Measurements from ENCODE around the gene TMEM54. TPM values are rescaled to one million over a fixed set of nuclear protein-coding genes. Genes with fewer than 3 reads are reported as not detected.

TMEM54 gene
- total and polyA plus RNA-seq, 9 of the 15 experiments (the other 6 are each of a cell fraction or from before 2014, with no cell fraction given), result 1.00 to 16.2 (median 8.2) TPM

DNA sequence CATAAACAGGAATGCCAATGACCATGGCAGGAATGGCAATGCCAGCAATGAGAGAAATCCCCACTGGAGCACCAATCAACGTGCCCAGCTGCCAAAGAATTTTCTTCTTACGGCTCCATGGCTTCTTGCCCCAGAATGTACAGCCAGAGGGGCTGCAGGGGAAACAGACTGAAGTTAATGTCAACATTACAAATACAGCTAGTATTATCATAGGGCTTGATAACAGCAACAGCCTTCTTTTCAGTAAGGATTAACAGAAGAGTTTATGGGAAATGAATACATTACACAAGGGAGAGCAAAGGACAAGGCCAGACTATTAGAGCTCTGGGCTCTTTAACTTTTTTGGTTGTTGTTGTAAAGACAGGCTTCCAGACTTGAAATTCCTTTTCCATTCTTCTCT is 45.2 kb upstream of the TMEM54 start:
- H3K9me3 ChIP-seq (replicated peaks; ENCODE audit: control insufficient read depth, insufficient read depth, low read depth, low read length), result no peaks in the 10 kb centered on the region
- intact Hi-C loops (cut with micrococcal nuclease), result no loop called here
- peaks cover 48% of the 10 kb centered on the region for H3K36me3 ChIP-seq (ENCODE audit: control insufficient read depth, insufficient read depth, low read length)
- H3K4me1 ChIP-seq (replicated peaks in 1 of 2; ENCODE audit: control insufficient read depth in 2 of 2, insufficient read depth in 2 of 2, low read length in 2 of 2), result peaks cover 0 to 3% of the 10 kb centered on the region in 2 experiments; a peak in 2 of 5 replicates
- H3K27me3 ChIP-seq (ENCODE audit: control insufficient read depth in 2 of 2, insufficient read depth in 2 of 2, low read length in 2 of 2), result no peaks in the 10 kb centered on the region
- H3K9ac ChIP-seq (ENCODE audit: insufficient read depth in 1 of 2, low read depth in 2 of 2, low read length in 2 of 2), result no peak overlapping the region
- in situ Hi-C loops (cut with MboI), result no loop called here
- no peak overlapping the region for H3K4me3 ChIP-seq
- no peak overlapping the region for H3K4me2 ChIP-seq (ENCODE audit: insufficient read depth, low read length)
- ChIA-PET POLR2A (interaction anchor here (0.6 to 1.1 kb wide), 3 partner anchors 11 to 19 kb away, joined by 3 read pairs; no protein-coding TSS in a partner anchor), CTCF (ENCODE audit: low intra/inter-chr PET ratio) (no interaction called here)
- no peak overlapping the region for H2AFZ ChIP-seq (ENCODE audit: low read depth, low read length)
- FAIRE-seq (no peak), ATAC-seq (no peak), DNase-seq (ENCODE audit: extremely low read depth in 1 of 4, low spot score in 3 of 4) (no peak)
- H3K9me1 ChIP-seq (ENCODE audit: control insufficient read depth, insufficient read depth, low read length), result no peaks in the 10 kb centered on the region
- 70% methylated on average over 2 of the region's 2 CpGs for WGBS (ENCODE audit: insufficient coverage, low coverage, missing lambda C conversion rate)
- TF ChIP-seq, protein P1, sequence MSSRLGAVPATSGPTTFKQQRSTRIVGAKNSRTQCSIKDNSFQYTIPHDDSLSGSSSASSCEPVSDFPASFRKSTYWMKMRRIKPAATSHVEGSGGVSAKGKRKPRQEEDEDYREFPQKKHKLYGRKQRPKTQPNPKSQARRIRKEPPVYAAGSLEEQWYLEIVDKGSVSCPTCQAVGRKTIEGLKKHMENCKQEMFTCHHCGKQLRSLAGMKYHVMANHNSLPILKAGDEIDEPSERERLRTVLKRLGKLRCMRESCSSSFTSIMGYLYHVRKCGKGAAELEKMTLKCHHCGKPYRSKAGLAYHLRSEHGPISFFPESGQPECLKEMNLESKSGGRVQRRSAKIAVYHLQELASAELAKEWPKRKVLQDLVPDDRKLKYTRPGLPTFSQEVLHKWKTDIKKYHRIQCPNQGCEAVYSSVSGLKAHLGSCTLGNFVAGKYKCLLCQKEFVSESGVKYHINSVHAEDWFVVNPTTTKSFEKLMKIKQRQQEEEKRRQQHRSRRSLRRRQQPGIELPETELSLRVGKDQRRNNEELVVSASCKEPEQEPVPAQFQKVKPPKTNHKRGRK (tag; IDR thresholded peaks at IDR 0.05), result no peak
- TF ChIP-seq NR3C1 (CRISPR knock-in tag; IDR thresholded peaks at IDR 0.05), result no peak
- TF ChIP-seq, protein P2, sequence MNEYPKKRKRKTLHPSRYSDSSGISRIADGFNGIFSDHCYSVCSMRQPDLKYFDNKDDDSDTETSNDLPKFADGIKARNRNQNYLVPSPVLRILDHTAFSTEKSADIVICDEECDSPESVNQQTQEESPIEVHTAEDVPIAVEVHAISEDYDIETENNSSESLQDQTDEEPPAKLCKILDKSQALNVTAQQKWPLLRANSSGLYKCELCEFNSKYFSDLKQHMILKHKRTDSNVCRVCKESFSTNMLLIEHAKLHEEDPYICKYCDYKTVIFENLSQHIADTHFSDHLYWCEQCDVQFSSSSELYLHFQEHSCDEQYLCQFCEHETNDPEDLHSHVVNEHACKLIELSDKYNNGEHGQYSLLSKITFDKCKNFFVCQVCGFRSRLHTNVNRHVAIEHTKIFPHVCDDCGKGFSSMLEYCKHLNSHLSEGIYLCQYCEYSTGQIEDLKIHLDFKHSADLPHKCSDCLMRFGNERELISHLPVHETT (CRISPR knock-in tag; conservative IDR thresholded peaks at IDR 0.05 in 1 of 2, IDR thresholded peaks at IDR 0.05 in 1 of 2), result no peak
- H3K27ac ChIP-seq (ENCODE audit: extremely low read depth, low read depth, low read length), result no peak overlapping the region
- H3K79me2 ChIP-seq (ENCODE audit: control insufficient read depth, insufficient read depth, low read length), result no peaks in the 10 kb centered on the region
- BruUV-seq (replicated peaks), result no TSS peak
- no peaks in the 10 kb centered on the region for H4K20me1 ChIP-seq (replicated peaks; ENCODE audit: control insufficient read depth, insufficient read depth, low read length)

Measured in K562 (cell line).